MM.1S (cell line): Measurements from ENCODE around the gene NUMBL.

Experiments used
- DNase-seq: peaks from one replicate; pipeline ENCODE4 v3.0.0-alpha.2; 2015
- H2AFZ ChIP-seq: fragments of 300-600 bp; sonication (generic); 2 replicates; pipeline ENCODE4 v1.6.0; 2016; ENCODE audit warnings: antibody characterized with exemption, low read length
- H3F3A ChIP-seq: fragments of 300-600 bp; sonication (generic); 2 replicates; pipeline ENCODE4 v1.6.1; 2016; ENCODE audit warnings: mild to moderate bottlenecking, antibody characterized with exemption, low read length, moderate library complexity, mixed read lengths; ENCODE audit not compliant: insufficient read depth
- H3K27ac ChIP-seq: fragments of 300-600 bp; sonication (generic); 2 replicates; pipeline ENCODE4 v1.5.1; 2016; ENCODE audit warnings: mild to moderate bottlenecking, low read length
- H3K27me3 ChIP-seq: fragments of 300-600 bp; sonication (generic); replicated peaks from 2 replicates; pipeline ENCODE4 v1.6.0; 2016; ENCODE audit warnings: low read length; ENCODE audit not compliant: insufficient read depth
- H3K36me3 ChIP-seq: fragments of 300-600 bp; sonication (generic); replicated peaks from 2 replicates; pipeline ENCODE4 v1.6.1; 2016; ENCODE audit warnings: mild to moderate bottlenecking, low read length, mixed read lengths; ENCODE audit not compliant: insufficient read depth
- H3K4me1 ChIP-seq: fragments of 300-600 bp; sonication (generic); 2 replicates; pipeline ENCODE4 v1.6.1; 2016; ENCODE audit warnings: low read length, mixed read lengths
- H3K4me2 ChIP-seq: fragments of 300-600 bp; sonication (generic); 2 replicates; pipeline ENCODE4 v1.6.0; 2016; ENCODE audit warnings: low read depth, low read length
- H3K4me3 ChIP-seq: fragments of 300-600 bp; sonication (generic); 2 replicates; pipeline ENCODE4 v1.5.1; 2016; ENCODE audit warnings: low read length, mixed read lengths
- H3K79me2 ChIP-seq: fragments of 300-600 bp; sonication (generic); 2 replicates; pipeline ENCODE4 v1.6.1; 2016; ENCODE audit warnings: mixed run types, low read length, mixed read lengths
- H3K9ac ChIP-seq: fragments of 300-600 bp; sonication (generic); 2 replicates; pipeline ENCODE4 v1.6.1; 2016; ENCODE audit warnings: low read length, mixed read lengths
- H3K9me2 ChIP-seq: fragments of 300-600 bp; sonication (generic); replicated peaks from 2 replicates; pipeline ENCODE4 v1.6.1; 2016; ENCODE audit warnings: mild to moderate bottlenecking, low read length, mixed read lengths; ENCODE audit not compliant: insufficient read depth
- H3K9me3 ChIP-seq: fragments of 300-600 bp; sonication (generic); replicated peaks from 2 replicates; pipeline ENCODE4 v1.6.1; 2016; ENCODE audit warnings: mild to moderate bottlenecking, low read length, mixed read lengths; ENCODE audit not compliant: insufficient read depth
- H4K20me1 ChIP-seq: fragments of 300-600 bp; sonication (generic); 2 replicates; pipeline ENCODE4 v1.6.1; 2016; ENCODE audit warnings: mild to moderate bottlenecking, low read length, moderate library complexity, mixed read lengths; ENCODE audit not compliant: insufficient read depth
- CTCF ChIP-seq: fragments of 300-600 bp; sonication (generic); IDR thresholded peaks from 2 replicates; pipeline ENCODE4 v1.5.1; 2016; ENCODE audit warnings: antibody characterized with exemption, low read length, mixed read lengths
- EZH2 ChIP-seq: fragments of 300-600 bp; sonication (generic); optimal IDR thresholded peaks from 2 replicates; pipeline ENCODE3; 2017; ENCODE audit warnings: low read depth, mild to moderate bottlenecking, antibody characterized with exemption, low read length, mixed read lengths
- EZH2phosphoT487 ChIP-seq: fragments of 300-600 bp; sonication (generic); IDR thresholded peaks from 2 replicates; pipeline ENCODE4 v1.6.1; 2018; ENCODE audit warnings: antibody characterized with exemption, low read length

NUMBL gene

GRCh38 chr19:40621283-40621682, 69.2 kb downstream of the NUMBL start:
- no peaks in the 10 kb centered on the region for H3K4me1 ChIP-seq
- no peaks in the 10 kb centered on the region for H3K36me3 ChIP-seq
- no peaks in the 10 kb centered on the region for H4K20me1 ChIP-seq
- H3K27me3 ChIP-seq = no peaks in the 10 kb centered on the region
- no peaks in the 10 kb centered on the region for H3F3A ChIP-seq
- H3K9me3 ChIP-seq = no peaks in the 10 kb centered on the region
- no peak for DNase-seq
- no peak overlapping the region for H3K27ac ChIP-seq
- no peak overlapping the region for H3K4me2 ChIP-seq
- H3K4me3 ChIP-seq = no peak overlapping the region
- H3K79me2 ChIP-seq = no peaks in the 10 kb centered on the region
- H2AFZ ChIP-seq = no peak overlapping the region
- H3K9me2 ChIP-seq = no peaks in the 10 kb centered on the region
- TF ChIP-seq EZH2 (no peak), EZH2phosphoT487 (no peak)
- H3K9ac ChIP-seq = no peak overlapping the region

GRCh38 chr19:40620161-40620485, 70.3 kb downstream of the NUMBL start:
- Histone ChIP-seq H2AFZ (no peak overlapping the region), H3K9ac (no peak overlapping the region), H3F3A (no peaks in the 10 kb centered on the region), H3K27ac (no peak overlapping the region), H3K4me2 (no peak overlapping the region), H3K4me3 (no peak overlapping the region), H3K4me1 (no peaks in the 10 kb centered on the region), H3K27me3 (no peaks in the 10 kb centered on the region), H3K9me3 (no peaks in the 10 kb centered on the region), H3K79me2 (no peaks in the 10 kb centered on the region), H4K20me1 (no peaks in the 10 kb centered on the region), H3K9me2 (no peaks in the 10 kb centered on the region), H3K36me3 (no peaks in the 10 kb centered on the region)
- no peak for DNase-seq
- TF ChIP-seq CTCF = no peak

GRCh38 chr19:40619333-40620160, 70.9 kb downstream of the NUMBL start:
- TF ChIP-seq EZH2phosphoT487 (no peak), EZH2 (no peak), CTCF (no peak)
- Histone ChIP-seq H3K27ac (no peak overlapping the region), H3K9me2 (no peaks in the 10 kb centered on the region), H3K79me2 (no peaks in the 10 kb centered on the region), H3K4me3 (no peak overlapping the region), H3K4me2 (no peak overlapping the region), H3K9me3 (no peaks in the 10 kb centered on the region), H3K36me3 (no peaks in the 10 kb centered on the region), H2AFZ (no peak overlapping the region), H3K27me3 (no peaks in the 10 kb centered on the region), H3K9ac (no peak overlapping the region), H3K4me1 (no peaks in the 10 kb centered on the region), H4K20me1 (no peaks in the 10 kb centered on the region), H3F3A (no peaks in the 10 kb centered on the region)
- no peak for DNase-seq

- Histone ChIP-seq H3K4me3 (no peak overlapping the region), H3K9me2 (no peaks in the 10 kb centered on the region), H3K27ac (no peak overlapping the region), H4K20me1 (no peaks in the 10 kb centered on the region), H3K4me1 (no peaks in the 10 kb centered on the region), H3K9ac (no peak overlapping the region), H3K9me3 (no peaks in the 10 kb centered on the region), H3K36me3 (no peaks in the 10 kb centered on the region), H3K4me2 (no peak overlapping the region), H2AFZ (no peak overlapping the region), H3F3A (0 out of 2 replicates have a peak, but pooled peaks cover 3% of the 10 kb centered on the region), H3K27me3 (no peaks in the 10 kb centered on the region), H3K79me2 (no peaks in the 10 kb centered on the region)
- TF ChIP-seq EZH2 (no peak), EZH2phosphoT487 (no peak), CTCF (no peak)
- no peak for DNase-seq
Measured at GRCh38 chr19:40617961-40618360, 72.5 kb downstream of the NUMBL start.
